Embryonic facial prominence (tissue), 1 donor: Measurements from ENCODE around the gene SMIM44.

ENCODE experiments used
- DNase-seq: peaks from one replicate; pipeline ENCODE4 v3.0.0-alpha.2; 2016; ENCODE audit errors: extremely low spot score

Gene SMIM44

DNA sequence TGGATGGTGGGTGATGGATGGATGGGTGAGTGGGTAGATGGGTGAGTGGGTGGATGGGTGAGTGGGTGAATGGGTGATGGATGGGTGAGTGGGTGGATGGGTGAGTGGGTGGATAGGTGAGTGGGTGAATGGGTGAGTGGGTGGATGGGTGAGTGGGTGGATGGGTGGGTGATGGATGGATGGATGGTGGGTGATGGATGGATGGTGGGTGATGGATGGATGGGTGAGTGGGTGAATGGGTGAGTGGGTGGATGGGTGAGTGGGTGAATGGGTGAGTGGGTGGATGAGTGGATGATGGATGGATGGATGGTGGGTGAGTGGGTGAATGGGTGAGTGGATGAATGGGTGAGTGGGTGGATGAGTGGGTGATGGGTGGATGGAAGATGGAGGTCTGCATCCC lies 5.7 kb downstream of the SMIM44 start:
- DNase-seq, result no peak

DNA sequence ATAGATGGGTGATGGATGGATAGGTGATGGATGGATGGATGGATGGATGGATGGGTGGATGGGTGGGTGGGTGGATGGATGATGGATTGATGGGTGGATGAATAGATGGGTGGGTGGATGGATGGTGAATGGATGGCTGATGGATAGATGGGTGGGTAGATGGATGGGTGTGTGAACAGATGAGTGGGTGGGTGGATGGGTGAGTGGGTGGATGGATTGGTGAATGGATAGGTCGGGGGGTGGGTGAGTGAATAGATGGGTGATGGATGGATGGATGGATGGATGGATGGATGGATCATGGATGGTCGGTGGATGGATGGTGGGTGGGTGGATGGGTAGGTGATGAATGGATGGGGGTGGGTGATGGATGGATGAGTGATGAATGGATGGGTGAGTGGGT lies 6.4 kb downstream of the SMIM44 start:
- DNase-seq, result no peak

DNA sequence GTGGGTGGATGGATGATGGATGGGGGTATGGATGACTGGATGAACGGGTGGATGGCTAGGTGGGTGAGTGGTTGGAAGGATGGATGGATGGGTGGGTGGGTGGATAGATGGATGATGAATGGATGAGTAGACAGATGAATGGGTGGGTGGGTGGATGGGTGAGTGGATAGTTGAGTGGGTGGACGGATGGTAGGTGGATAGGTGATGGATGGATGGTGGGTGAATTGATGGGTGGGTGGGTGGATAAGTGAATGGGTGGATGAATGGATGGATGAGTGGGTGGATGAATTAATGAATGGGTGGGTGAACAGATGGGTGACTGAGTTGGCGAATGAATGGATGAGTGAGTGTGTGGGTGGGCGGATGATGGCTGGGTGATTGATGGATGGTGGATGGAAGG lies 7.8 kb downstream of the SMIM44 start:
- DNase-seq, result no peak

DNA sequence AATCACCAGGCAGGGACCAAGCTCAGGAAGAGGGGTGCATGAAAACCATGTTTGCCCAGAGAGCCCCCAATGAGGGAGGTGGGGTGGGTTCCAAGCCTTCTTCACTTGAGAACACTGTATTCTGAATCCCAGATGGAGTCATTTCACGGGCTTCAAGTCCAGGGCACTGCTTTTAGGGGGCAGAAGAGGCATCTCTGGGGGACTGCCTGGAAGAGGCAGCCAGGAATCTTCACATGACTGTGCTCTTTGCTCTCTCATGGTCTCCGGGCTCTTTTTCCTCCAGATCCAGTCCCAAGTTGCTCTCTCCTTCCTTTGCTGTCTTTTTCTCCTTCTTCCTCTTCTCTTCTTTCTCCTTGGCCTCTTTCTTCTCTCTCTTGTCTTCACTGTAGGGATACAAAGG lies 8.6 kb downstream of the SMIM44 start:
- no peak for DNase-seq

DNA sequence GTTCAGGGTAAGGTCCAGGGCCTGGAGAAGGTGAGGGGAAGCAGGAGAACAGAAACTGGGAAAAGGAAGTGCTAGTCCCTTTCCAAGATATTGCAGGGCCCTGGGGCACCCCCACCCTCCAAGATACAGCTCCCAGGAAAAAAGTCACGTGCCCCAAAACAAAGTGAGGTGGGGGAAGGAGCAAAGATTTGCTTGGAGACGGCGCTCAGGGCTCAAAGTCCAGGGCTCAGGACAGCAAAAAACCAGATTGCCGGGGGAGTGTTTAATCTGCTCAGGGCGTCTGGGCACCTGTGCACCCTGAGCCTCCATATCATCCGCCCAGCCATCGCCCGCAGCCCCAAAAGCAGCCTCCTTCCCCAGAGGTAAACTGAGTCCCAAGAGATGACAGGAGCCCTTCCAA lies 9.2 kb downstream of the SMIM44 start:
- no peak for DNase-seq

DNA sequence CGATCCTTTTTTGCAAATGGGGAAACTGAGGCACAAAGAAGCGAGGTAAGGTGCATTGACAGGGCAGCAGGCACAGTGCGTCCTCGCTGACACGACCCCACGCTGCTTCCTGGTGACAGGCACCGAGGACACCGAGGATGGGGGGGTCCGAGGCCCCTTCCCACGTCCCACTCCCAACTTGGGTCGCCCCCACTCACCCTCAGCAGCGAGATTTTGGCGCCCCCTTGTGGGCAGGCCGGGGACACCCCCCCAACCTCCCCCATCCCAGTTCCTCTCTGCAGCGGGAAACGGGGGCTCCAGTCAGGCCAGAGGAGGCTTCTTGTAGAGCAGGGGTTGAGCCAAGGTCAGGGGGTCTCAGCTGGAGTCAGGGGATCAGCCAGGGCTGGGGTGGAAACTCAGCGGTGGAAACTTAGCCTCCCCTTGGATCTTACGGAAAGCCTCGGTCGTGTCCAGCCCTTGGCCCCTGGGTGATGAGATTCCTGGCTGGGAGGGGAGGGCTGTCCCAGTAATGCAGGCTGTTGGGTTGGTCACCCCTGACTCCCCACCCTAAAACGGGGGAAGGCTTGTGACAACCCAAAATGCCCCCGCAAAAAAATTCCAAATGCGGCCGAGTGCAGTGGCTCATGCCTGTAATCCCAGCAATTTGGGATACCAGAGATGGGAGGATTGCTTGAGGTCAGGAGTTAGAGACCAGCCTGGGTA lies 11.1 kb downstream of the SMIM44 start:
- no peak for DNase-seq

DNA sequence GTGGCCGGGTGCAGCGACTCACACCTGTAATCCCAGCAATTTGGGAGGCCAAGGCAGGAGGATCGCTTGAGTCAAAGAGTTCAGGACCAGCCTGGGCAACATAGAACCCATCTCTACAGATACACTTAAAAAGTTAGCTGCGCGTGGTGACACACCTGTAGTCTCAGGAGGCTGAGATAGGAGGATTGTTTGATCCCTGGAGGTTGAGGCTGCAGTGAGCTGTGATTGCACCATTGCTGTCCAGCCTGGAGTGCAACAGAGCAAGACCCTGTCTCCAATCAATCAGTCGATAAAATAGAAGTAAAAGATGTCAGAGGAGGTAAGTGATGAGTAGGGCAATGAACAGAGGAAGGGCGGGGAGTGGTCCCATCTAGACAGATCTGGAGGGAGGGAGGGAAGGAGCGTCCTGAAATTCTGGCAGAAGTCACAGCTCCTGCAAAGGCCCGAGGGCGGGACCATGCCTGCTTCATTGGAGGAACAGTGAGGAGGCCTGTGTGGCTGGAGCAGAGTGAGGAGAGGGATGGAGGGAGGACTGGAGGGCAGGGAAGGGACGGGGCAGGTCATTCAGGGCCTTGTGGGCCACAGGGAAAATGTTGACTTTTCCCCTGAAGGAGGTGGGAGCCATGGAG lies 12.6 kb downstream of the SMIM44 start:
- DNase-seq, result no peak

DNA sequence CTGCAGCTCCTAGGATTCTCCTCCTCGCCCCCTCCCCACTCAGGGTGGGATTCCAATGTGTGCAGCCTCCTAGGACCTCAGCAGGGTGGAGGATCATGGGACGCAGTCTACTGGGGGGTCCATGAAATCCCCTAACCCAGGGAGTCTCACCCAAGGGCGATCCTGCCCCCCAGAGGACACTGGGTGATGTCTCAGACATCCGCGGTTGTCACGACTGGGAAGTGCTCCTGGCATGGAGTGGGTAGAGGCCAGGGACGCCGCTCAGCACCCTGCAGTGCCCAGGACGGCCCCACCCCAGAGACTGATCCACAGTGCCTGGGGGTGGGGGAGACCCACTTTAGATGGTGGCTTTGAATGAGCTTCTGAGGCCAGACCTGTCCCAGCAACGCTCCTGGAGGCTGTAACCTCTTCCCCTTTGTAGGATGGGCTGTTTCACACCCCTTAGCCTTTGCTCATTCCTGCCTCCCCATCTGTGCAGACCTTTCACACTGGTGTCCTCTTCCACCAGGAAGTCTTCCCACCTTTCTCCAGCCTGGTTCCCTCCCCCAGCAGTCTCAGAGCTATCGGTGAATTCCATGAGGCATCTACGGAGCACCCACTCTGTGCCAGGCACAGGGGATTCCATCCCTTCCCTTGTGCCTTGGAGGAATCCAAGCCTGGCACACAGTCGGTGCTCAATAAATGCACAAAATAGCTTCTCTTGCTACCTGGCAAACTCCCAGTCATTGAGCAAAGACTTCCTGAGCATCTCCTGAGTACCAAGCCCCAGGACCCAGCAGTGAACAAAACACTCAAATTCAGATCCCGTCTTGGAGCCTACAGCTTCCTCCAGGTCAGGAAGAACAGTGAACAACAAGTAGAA lies 13.4 kb downstream of the SMIM44 start:
- DNase-seq, result no peak

DNA sequence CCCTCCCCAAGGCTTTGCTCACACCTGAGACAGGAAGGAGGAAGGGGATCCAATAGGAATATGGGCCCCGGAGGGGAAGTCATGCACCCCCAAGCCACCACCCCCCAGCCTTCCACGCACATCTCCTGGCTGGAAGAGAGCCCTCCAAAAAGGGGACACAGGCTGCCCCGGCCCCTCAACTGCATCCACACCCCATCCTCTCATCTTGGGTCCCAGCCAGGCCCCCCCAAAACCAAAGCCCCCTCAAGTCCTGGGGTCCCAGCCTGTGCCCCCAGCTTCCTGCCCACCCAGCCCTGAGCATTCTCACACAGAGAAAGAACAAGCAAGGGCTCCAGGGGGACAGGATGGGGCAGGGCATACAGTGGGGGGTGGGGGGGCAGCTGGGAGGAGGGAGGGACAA lies 15.0 kb downstream of the SMIM44 start:
- DNase-seq, result no peak

DNA sequence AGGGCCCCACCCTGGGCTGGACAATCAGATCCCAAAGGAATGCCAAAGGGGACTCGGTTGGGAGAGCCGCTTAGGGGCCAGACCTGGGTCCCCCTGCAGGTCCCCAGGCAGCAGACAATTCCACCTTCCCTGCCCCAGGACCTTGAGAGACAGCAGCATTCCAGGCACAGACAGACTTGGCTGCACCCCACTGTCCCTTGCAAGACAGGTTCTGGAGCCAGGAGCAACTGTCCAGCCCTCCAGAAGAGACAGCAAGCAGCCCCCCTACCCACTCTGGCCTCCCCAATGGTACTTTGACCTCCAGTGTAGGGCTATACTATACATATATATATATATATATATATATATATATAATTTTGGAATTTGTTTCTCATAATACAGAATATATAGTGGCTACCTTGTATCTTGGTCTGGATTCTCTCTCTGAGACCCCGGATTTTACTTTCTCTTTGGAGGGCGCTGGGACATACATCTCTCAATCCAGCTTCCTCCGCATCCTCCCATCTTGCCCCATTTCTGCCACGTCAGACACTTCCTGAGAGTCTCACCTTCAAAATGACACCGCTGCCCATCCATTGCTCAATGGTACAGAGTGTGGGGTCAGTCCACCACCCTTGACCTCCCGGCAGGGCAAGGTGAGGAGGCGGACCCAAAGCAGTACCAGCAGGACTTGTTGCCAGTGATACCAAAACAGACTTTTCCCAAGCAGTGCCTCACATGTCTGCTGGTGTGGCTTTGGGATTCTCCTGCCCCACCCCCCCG lies 15.6 kb downstream of the SMIM44 start:
- no peak for DNase-seq

DNA sequence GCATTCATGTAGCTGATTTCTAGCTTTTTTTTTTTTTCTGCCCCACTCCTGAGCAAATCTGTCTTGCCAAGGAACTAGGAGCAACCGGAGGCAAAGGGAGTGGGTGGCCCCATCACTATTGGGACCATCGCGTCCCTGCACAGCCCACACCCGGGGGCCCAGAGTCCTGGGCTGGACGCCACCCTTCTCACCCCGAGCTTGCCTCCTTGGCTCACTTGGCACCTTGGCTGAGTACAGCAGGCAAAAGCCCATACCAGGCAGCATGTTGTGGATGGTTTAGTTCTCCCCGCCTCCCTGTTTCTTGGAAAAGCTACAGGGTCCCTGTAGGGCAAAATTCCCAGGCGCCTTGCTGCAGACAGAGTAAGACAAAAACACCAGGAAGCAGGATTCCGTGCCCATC lies 16.6 kb downstream of the SMIM44 start:
- DNase-seq, result no peak

DNA sequence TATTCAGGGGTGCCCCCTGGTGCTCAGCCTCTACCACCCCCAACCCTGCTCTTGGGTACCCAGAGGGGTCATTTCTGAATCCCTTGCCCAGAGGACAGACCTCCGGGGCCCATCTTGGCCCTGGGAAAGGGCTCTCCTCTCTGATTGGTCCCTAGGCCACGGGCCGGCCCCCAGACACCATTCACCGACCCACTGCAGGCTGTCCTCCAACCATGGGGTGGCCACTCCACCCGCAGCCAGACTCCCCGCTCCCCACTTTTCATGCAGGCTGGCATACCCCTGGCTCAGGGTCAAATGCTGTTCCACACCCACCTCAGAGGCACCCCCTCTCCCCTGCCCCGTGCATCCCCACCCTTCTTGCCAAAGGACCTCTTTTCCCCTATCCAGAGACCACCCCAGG lies 17.7 kb downstream of the SMIM44 start:
- no peak for DNase-seq

DNA sequence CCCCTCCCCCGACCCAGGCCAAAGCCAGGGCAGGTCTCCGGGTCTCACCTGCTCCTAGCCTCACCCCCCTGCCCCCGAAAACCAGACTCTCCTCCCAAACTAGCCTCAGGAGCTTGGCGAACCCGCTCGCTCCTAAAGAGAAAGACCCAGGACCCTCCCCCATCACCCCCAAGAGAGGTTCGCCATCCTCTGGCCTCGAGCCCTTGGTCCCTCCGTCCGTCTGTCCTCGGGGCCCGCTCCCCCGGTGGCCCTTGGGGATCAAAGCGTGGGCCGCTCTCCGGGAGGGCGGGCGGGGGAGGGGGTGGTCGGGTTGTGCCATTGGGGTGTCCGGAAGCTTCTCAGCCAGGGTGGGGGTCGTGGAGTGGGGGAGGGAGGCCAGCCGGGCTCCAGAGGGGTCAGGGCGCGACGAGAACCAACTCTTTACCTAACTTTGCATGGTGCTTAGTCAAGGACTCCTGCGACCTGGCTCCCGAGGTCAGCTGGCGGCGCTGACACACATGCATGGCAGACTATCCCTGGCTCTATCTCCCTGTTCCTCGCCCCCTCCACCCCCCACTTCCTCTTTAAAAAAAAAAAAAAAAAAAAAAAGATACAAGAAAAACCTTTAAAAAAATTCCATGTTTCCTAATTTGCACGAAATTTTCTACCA lies 18.5 kb downstream of the SMIM44 start:
- DNase-seq, result no peak

DNA sequence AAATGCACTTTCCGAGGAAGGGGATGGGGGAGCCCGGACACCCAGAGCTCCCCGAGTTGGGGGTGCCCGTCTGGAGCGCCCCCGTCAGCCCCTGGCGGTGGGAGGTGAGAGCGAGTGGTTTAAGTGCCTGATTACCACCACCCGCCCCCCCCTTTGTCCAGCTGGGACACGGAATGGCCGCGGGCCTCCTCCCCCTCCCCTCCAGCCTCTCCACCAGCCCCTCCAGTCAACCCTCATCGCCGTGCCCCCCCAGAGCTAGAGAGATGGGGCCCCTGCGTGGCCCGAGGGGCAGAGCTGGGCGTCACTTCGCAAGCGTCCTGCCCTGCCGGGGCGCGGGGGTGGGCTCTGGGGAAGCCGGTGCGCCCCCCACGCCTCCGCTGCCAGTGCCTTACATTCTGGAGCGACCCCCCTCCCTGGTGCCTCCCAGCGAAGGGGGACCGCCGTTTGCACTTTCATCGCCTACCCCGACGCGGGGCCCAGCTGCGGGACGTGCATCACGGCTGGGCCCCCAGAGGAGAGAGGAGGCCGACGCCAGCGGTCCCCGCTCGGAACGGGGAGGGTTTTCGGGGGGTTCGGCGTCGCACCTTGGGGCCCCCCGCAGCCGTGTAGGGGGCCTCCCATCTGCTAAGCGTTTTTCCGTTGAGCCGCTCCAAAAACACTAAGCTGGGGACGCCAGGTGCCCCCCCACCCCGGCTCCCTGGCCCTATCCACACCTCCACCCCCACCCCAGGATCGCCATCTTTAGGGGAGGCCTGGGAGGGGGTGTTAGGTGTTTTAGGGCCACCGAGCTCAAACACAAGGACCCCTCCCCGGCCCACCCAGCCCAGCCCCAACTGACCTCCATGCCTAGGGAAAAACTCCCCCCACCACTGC lies 19.3 kb downstream of the SMIM44 start:
- DNase-seq, result no peak

DNA sequence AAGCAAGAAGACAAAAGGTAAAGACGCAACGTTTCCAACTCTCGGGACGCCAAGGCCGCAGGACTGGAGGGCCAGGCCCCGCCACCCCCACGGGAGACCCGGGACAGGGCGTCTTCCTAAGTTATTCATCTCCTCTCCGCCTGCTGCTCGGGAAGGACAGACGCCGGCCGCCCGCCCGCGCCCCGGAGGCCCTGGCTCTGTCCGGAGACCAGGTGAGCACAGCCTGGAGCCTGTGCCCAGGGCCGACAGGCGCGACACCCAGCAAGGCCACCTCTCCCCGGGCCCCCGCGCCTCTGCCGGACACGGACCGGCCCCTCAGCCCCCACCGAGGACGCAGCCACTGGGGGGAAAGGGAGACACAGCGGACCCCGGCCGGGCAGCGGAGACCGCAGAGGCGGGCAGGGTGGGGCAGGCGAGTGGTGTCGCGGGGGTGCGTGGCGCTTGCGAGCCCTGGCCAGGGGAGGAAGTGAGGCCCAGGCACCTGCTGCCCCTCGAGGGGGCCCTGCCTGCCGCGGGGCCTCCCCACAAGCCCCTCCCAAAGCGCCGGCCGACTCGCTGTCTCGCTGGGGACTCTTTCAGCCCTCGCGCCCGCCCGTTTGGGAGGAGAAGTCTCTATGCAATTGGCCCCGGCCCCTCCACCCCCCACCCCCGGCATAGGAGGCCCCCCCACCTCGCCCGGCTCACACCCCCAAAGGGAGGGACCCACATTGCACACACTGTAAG lies 20.1 kb downstream of the SMIM44 start:
- DNase-seq, result no peak

DNA sequence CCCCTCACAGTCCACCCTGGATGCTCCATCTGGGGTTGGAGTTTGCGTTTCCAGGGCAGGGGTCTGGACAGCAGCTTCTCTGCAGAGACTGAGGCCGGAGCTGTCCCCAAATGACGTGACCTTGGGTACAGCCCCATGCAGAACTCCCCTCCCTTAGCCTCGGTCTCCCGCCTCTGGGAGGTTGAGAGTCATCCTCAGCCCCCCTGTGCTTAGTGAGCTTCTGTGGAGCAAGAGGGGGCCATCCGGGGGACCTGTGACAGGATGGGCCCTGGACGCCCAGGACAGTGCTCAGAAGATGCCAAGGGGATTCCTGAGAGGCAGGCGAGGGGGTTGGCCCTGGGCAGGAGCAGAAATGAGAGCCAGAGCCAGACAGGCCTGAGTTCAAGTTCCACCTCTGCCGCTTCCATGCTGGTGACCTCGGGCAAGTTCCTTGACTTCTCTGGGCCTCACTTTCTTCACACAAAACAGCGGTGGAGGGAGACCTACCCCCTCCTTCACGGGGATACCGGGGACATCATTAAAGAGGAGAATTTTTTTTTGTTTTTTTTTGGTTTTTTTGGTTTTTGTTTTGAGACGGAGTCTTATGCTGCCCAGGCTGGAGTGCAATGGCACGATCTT lies 23.2 kb downstream of the SMIM44 start:
- no peak for DNase-seq

DNA sequence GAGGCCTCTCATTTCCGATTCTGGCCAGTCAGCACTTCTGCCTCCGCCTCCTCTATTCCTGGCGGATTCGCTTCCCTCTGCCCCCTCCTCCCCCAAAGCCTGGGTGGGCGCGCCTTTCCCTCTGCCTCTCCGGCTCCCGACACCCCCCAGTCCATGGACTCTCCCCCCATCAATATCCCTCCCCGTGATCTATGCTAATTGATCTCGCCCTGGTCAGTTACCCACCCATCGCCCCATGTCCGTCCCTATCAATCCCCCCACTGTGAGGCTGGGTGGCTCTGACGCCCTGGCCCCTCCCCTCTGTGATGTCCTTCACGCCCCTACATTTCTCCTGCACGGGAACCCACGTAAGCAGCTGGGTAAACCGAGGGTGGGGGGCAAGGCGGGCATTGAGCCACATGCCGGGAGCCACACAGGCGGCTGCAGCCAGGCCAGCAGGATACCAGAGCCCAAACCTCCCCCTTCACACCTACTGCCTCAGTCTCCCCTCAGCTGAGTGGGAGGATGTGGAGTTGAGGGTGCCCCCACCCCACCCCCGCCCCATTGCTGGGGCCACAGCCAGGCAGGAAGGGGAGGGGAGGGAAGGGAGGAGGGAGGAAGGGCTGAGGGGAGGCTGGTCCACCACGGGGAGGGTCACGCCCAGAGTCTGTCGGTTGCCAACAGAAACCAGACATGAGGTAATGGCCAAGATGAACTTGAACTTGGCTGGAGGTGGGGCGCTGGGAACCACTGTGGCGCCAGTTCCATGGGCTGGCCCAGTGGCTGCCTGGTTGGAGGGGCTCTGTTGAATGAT lies 24.0 kb downstream of the SMIM44 start:
- peak; percentile 66 for DNase-seq

DNA sequence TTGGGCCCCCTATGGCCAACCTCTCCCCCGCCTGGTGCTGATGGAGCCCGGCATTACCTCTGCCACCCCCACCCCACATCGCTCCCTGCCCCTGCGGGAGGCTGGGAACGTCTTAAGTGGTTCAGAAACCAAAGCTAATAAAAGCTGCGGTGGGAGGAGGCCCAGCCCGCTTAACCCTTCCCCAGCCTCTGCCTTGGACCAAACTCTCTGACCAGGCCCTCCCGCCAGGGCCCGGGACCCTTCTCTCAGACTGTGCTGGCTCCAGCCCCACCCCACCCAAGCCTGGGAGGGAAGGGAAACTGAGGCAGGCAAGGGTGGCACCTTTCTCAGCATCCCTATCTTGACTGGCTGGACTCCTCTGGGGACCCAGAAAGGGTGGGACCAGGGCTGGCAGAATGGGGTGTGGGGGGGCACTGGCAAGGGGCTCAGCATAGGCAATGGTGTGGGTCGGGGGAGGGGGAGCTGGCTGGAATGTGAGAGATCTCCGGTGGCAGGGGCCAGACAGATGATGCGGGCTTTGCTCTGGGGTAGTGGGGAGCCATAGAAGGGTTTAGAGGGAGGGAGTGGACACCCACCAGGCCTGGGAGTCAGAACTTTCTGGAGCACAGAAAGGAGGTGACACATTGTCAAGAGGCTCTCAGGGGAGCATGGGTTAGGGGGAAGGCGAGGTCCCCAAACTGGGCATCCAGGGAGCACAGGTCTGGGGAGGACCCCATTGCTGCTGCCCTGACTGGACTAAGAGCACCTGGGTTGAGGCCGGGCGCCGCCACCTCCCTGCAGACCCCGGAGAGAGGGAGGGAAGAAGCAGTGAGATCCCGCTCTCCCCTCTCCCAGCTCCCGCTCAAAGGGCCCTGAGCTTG lies 24.8 kb downstream of the SMIM44 start:
- no peak for DNase-seq
